ENCODE measurements around the gene PDGFRB. TPM values are rescaled to one million over a fixed set of nuclear protein-coding genes. Genes with fewer than 3 reads are reported as not detected.

Gene PDGFRB
- polyA plus RNA-seq, result 0.14 TPM in 1 of 3 replicates, not detected in the others
- not detected for polyA plus RNA-seq (2011; ENCODE audit: low read depth)
- polyA plus RNA-seq (2011; cell fraction: cytosol; rRNA removed), result 0.03 TPM in 1 of 2 replicates, not detected in the other
- polyA plus RNA-seq (2011; cell fraction: nucleus; rRNA removed), result not detected in 2 replicates
- polyA plus RNA-seq (2012; ENCODE audit: low replicate concordance), result not detected in 2 replicates
- 0.46 TPM in 1 of 3 replicates, not detected in the others for polyA minus RNA-seq
- polyA minus RNA-seq (2011; cell fraction: cytosol; rRNA and poly(A)+ RNA removed), result not detected
- polyA minus RNA-seq (2011; cell fraction: nucleus; rRNA and poly(A)+ RNA removed), result 0.21 TPM in 1 of 2 replicates, not detected in the other

DNA sequence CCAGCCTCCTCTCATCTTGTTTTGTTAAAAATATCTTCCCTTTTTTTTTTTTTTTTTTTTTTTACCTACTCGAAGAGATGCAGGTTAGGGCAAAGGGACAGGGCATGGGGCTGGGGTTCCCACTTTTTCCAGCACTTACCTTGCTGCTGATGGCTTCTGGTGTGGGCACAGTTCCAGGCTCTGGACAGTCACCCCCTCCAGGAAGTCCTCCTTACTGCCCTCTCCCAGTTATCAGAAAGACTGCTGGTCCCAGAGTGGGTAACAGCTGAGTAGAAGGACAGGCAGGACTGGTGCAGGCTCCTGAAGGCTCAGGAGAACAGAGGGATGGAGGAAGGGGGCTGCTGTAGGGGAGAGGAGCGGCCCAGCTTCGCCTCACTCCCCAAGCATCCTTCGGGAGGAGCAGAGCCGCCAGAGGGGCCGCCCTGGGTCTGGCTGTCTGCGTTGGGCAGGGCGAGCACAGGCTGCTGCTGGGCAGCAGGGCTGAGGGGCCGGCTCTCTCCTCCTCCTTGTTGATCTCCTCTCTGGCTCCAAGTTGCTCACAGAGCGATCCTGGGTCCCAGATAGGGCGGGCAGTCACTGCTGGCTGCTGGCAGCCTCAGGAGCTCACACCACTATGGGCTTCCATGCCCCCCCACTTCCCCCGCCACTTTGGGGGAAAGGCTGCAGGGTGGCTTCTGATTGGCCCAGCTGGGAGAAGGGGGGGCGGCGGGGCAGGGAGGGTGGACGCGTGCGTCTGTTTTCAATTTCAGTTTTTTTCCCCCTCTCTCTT lies at the start of gene PDGFRB:
TSS of gene PDGFRB (minus strand) at position 588 of the 769 bp plus-strand sequence. CDS start 18,798 bp downstream, outside the sequence.
- peaks cover 39% of the 10 kb centered on the region for H3K27me3 ChIP-seq (ENCODE audit: control insufficient read depth, extremely low read depth, insufficient read depth, low read length)
- DNase-seq (ENCODE audit: low read depth, low spot score) (no peak), FAIRE-seq (no peak)
- H3K4me3 ChIP-seq (ENCODE audit: control insufficient read depth in 2 of 3, extremely low read depth in 1 of 3, insufficient read depth in 2 of 3, low read depth in 1 of 3, low read length in 3 of 3), result no peak within 1 kb of the TSS
- H3K4me2 ChIP-seq (ENCODE audit: control insufficient read depth, extremely low read depth, insufficient read depth, low read depth, low read length), result no peak within 1 kb of the TSS
- no peak within 1 kb of the TSS for H3K27ac ChIP-seq (ENCODE audit: control insufficient read depth, insufficient read depth, low read length)
- no peak within 1 kb of the TSS for H2AFZ ChIP-seq (ENCODE audit: control insufficient read depth, low read length)
- dilution Hi-C loops (cut with MboI; ENCODE audit: extremely low pct_ligation_motif_present, low sequenced_read_pairs), result no loop called here
- TF ChIP-seq, protein P1, sequence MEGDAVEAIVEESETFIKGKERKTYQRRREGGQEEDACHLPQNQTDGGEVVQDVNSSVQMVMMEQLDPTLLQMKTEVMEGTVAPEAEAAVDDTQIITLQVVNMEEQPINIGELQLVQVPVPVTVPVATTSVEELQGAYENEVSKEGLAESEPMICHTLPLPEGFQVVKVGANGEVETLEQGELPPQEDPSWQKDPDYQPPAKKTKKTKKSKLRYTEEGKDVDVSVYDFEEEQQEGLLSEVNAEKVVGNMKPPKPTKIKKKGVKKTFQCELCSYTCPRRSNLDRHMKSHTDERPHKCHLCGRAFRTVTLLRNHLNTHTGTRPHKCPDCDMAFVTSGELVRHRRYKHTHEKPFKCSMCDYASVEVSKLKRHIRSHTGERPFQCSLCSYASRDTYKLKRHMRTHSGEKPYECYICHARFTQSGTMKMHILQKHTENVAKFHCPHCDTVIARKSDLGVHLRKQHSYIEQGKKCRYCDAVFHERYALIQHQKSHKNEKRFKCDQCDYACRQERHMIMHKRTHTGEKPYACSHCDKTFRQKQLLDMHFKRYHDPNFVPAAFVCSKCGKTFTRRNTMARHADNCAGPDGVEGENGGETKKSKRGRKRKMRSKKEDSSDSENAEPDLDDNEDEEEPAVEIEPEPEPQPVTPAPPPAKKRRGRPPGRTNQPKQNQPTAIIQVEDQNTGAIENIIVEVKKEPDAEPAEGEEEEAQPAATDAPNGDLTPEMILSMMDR (optimal IDR thresholded peaks at IDR 0.05 in 1 of 3, IDR thresholded peaks at IDR 0.05 in 1 of 3, conservative IDR thresholded peaks at IDR 0.05 in 1 of 3; ENCODE audit: extremely low read depth in 1 of 3, insufficient read depth in 2 of 3, low read length in 3 of 3), result no peak
- TF ChIP-seq EZH2 (IDR thresholded peaks at IDR 0.05; ENCODE audit: low read length), result no peak
- H4K20me1 ChIP-seq (ENCODE audit: control insufficient read depth, extremely low read depth, insufficient read depth, low read length), result no peaks in the 10 kb centered on the region
- H3K36me3 ChIP-seq (ENCODE audit: control insufficient read depth in 2 of 2, extremely low read depth in 1 of 2, insufficient read depth in 2 of 2, low read length in 2 of 2), result no peaks in the 10 kb centered on the region
- no peaks in the 10 kb centered on the region for H3K9me3 ChIP-seq (ENCODE audit: control insufficient read depth, low read depth, low read length)
- H3K9me1 ChIP-seq (ENCODE audit: control insufficient read depth, extremely low read depth, insufficient read depth, low read length), result no peaks in the 10 kb centered on the region
- no peaks in the 10 kb centered on the region for H3K4me1 ChIP-seq (ENCODE audit: control insufficient read depth, extremely low read depth, insufficient read depth, low read length)
- no peak within 1 kb of the TSS for H3K9ac ChIP-seq (ENCODE audit: control insufficient read depth, extremely low read depth, insufficient read depth, low read length)
- H3K79me2 ChIP-seq (ENCODE audit: control insufficient read depth, insufficient read depth, low read length), result no peaks in the 10 kb centered on the region

DNA sequence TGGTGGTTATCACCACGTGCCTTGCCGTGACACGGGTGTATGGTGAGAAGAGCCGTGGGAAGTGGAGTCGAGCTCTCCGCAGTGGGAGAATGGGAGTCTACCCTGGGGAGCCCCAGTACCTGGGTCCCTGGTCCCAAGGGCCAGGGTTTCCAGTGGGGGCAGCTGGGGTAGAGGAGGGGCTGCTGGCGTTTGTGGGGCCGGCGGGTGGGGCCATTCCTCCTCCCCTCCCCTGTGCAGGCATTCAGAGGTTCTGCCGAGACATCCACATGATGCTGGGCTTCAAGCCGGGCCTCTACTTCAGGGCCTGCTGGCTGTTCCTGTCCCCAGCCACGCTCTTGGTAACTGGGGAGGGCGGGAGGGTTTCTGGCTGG lies 48.9 kb upstream of the PDGFRB start:
- Histone ChIP-seq H3K27ac (ENCODE audit: control insufficient read depth, insufficient read depth, low read length) (no peak overlapping the region), H3K36me3 (ENCODE audit: control insufficient read depth in 2 of 2, extremely low read depth in 1 of 2, insufficient read depth in 2 of 2, low read length in 2 of 2) (no peaks in the 10 kb centered on the region), H3K9me3 (ENCODE audit: control insufficient read depth, low read depth, low read length) (no peaks in the 10 kb centered on the region), H3K27me3 (ENCODE audit: control insufficient read depth, extremely low read depth, insufficient read depth, low read length) (peaks cover 5% of the 10 kb centered on the region), H3K4me2 (ENCODE audit: control insufficient read depth, extremely low read depth, insufficient read depth, low read depth, low read length) (no peak overlapping the region), H3K79me2 (ENCODE audit: control insufficient read depth, insufficient read depth, low read length) (no peaks in the 10 kb centered on the region), H3K9me1 (ENCODE audit: control insufficient read depth, extremely low read depth, insufficient read depth, low read length) (no peaks in the 10 kb centered on the region), H2AFZ (ENCODE audit: control insufficient read depth, low read length) (no peak overlapping the region), H4K20me1 (ENCODE audit: control insufficient read depth, extremely low read depth, insufficient read depth, low read length) (no peaks in the 10 kb centered on the region), H3K4me1 (ENCODE audit: control insufficient read depth, extremely low read depth, insufficient read depth, low read length) (peaks cover 15% of the 10 kb centered on the region), H3K4me3 (ENCODE audit: control insufficient read depth in 2 of 3, extremely low read depth in 1 of 3, insufficient read depth in 2 of 3, low read depth in 1 of 3, low read length in 3 of 3) (no peak overlapping the region), H3K9ac (ENCODE audit: control insufficient read depth, extremely low read depth, insufficient read depth, low read length) (no peak overlapping the region)
- FAIRE-seq (no peak), DNase-seq (ENCODE audit: low read depth, low spot score) (no peak)
- dilution Hi-C loops (cut with MboI; ENCODE audit: extremely low pct_ligation_motif_present, low sequenced_read_pairs), result no loop called here
- TF ChIP-seq, protein P1 (optimal IDR thresholded peaks at IDR 0.05 in 1 of 3, IDR thresholded peaks at IDR 0.05 in 1 of 3, conservative IDR thresholded peaks at IDR 0.05 in 1 of 3; ENCODE audit: extremely low read depth in 1 of 3, insufficient read depth in 2 of 3, low read length in 3 of 3), result no peak
- TF ChIP-seq EZH2 (IDR thresholded peaks at IDR 0.05; ENCODE audit: low read length), result no peak
